ENCODE data around the gene SENP2. TPM values are rescaled to one million over a fixed set of nuclear protein-coding genes. Genes with fewer than 3 reads are reported as not detected.
"Not testable (repeated sequence)": the region's sequence is repeated elsewhere in the genome, so short reads cannot be mapped to it uniquely, and the experiment has no call there.

Gene SENP2
- total and polyA plus RNA-seq, 10 donors = 4.8 to 40.0 (median 23.9) TPM

DNA sequence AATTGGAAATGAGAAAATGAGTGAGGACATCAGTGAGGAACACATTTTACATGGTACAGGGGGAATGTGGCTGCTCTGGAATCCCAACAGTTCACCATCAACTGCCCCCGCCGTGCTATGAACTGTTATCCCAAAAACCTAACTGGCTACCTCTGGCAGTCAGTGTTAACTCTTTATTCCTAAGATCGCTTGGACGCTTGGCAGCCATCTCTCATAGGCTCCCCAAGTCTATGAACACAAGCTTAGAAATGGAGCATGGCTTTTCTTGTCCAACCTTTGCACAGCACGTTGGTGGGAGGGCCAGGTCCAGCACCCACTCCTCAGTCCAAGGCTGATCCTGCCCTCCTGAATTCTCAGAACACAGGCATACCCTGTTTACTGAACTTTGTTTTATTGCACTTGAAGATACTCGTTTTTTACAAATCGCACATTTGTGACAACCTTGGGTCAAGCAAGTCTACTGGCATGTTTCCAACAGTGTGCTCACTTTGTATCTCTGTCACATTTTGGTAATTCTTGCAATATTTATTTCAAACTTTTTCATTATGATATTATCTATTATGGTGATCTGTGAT lies 53.6 kb downstream of the SENP2 start:
- no peak overlapping the region for H3K4me3 ChIP-seq
- no peaks in the 10 kb centered on the region for H3K27me3 ChIP-seq (replicated peaks in 1 of 7)
- WGBS, 5 donors = 63 to 86% (median 82%) methylated on average over 7 of the region's 7 CpGs
- intact Hi-C loops (cut with DNase I; ENCODE audit: low total_unique reads) = no loop called here
- no peak for DNase-seq
- no peaks in the 10 kb centered on the region for H3K4me1 ChIP-seq
- H3K9me3 ChIP-seq = no peaks in the 10 kb centered on the region
- TF ChIP-seq POLR2AphosphoS5 (IDR thresholded peaks at IDR 0.05) = no peak
- TF ChIP-seq POLR2A (IDR thresholded peaks at IDR 0.05) = no peak
- TF ChIP-seq, protein P1, sequence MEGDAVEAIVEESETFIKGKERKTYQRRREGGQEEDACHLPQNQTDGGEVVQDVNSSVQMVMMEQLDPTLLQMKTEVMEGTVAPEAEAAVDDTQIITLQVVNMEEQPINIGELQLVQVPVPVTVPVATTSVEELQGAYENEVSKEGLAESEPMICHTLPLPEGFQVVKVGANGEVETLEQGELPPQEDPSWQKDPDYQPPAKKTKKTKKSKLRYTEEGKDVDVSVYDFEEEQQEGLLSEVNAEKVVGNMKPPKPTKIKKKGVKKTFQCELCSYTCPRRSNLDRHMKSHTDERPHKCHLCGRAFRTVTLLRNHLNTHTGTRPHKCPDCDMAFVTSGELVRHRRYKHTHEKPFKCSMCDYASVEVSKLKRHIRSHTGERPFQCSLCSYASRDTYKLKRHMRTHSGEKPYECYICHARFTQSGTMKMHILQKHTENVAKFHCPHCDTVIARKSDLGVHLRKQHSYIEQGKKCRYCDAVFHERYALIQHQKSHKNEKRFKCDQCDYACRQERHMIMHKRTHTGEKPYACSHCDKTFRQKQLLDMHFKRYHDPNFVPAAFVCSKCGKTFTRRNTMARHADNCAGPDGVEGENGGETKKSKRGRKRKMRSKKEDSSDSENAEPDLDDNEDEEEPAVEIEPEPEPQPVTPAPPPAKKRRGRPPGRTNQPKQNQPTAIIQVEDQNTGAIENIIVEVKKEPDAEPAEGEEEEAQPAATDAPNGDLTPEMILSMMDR (IDR thresholded peaks at IDR 0.05 in 8 of 11, conservative IDR thresholded peaks at IDR 0.05 in 3 of 11) = no peak
- no peak overlapping the region for H3K27ac ChIP-seq
- peaks cover 0 to 3% (median 0%) of the 10 kb centered on the region in 6 donors for H3K36me3 ChIP-seq

DNA sequence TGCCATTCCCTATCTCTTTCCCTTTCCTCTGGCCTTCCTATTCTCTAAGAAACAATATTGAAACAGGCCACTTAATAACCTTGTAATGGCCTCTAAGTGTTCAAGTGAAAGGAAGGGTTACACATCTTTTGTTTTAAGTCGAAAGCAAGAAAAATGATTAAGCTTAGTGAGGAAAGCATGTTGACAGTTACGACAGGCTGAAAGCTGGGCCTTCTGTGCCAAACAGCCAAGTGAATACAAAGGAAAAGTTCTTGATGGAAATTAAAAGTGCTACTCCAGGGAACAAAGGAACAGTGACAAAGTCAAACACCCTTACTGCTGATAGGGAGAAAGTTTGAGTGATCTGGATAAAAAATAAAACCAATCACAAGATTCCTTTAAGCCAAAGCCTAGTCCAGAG lies 54.2 kb downstream of the SENP2 start:
- H3K27ac ChIP-seq = no peak overlapping the region
- 60 to 82% (median 78%) methylated on average over 2 of the region's 2 CpGs for WGBS, 5 donors
- TF ChIP-seq, protein P1 (IDR thresholded peaks at IDR 0.05 in 8 of 11, conservative IDR thresholded peaks at IDR 0.05 in 3 of 11) = no peak
- no peak for TF ChIP-seq POLR2AphosphoS5 (IDR thresholded peaks at IDR 0.05)
- TF ChIP-seq POLR2A (IDR thresholded peaks at IDR 0.05) = no peak
- H3K4me3 ChIP-seq = no peak overlapping the region
- no peak for DNase-seq
- H3K4me1 ChIP-seq = no peaks in the 10 kb centered on the region
- H3K36me3 ChIP-seq = peaks cover 0 to 8% (median 0%) of the 10 kb centered on the region in 6 donors
- H3K9me3 ChIP-seq = no peaks in the 10 kb centered on the region
- intact Hi-C loops (cut with DNase I; ENCODE audit: low total_unique reads) = no loop called here
- H3K27me3 ChIP-seq (replicated peaks in 1 of 7) = no peaks in the 10 kb centered on the region

DNA sequence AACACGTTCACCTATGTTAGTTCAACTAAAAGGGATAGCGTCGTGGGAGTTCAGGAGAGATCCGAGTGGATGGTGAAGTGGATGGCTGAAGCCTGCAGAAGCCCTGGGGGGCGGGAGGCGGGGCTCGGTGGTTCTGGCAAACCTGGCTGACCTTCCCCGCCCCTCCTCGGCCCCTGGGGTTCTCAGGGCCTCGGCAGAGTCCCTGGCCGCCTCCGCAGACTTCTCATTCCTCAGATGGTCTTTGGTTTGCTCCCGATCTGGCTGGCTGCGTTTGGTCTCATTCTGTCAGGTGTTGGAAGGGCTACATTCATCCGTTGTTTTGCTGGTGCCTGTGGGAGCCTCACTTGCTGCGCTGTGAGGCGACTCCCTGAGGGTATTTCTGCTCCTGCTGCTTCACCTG lies 59.1 kb downstream of the SENP2 start:
- H3K27me3 ChIP-seq (replicated peaks in 1 of 7); H3K9me3 ChIP-seq; DNase-seq; intact Hi-C loops (cut with DNase I; ENCODE audit: low total_unique reads); H3K4me1 ChIP-seq; H3K27ac ChIP-seq; H3K4me3 ChIP-seq: not testable (repeated sequence)
- WGBS, 5 donors = 87 to 93% (median 91%) methylated on average over 17 of the region's 17 CpGs
- H3K36me3 ChIP-seq = peaks cover 0 to 29% (median 0%) of the 10 kb centered on the region in 6 donors

DNA sequence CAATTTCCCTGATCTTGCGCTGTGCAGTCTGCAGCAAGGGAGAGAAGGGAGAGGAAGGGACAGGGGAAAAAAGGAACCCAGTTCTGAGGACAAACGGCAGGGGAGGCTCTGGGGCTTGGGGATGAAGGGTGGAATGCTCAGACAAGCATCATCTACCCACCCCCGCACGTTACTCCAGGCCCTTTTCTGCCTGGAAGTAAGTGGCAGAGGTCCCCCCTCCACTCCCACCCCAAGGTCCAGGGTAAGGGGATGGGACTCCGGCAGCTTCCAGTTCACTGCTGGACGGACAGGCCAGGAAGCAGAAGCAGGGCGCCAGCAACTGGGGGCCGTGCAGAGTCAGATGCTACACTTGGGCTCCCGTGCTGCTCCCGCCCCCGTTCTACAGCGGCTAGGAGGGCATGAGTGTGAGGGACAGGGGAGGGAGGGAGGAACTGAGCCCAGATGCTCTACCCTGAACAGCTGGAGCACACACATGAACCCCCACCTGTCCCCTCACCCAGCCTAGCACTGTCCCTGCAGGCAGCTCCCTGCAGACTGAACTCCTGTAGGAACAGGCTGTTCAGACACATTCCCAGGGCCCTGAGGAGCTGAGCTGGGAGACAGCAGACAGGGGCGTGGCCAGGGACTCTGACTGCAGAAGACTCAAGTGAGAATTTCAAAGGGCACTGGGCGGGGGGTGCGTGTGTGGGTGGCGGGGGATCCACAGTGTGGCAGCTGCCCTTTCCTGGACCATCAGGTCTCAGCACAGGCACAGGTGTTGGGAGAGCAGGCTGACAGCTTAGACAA lies 59.7 kb downstream of the SENP2 start:
- TF ChIP-seq, protein P1 (IDR thresholded peaks at IDR 0.05 in 8 of 11, conservative IDR thresholded peaks at IDR 0.05 in 3 of 11) = no peak
- TF ChIP-seq POLR2A (IDR thresholded peaks at IDR 0.05) (no peak), POLR2AphosphoS5 (IDR thresholded peaks at IDR 0.05) (no peak)
- H3K4me3 ChIP-seq = no peak overlapping the region
- no peak for DNase-seq
- peaks cover 0 to 8% (median 0%) of the 10 kb centered on the region in 6 donors for H3K4me1 ChIP-seq
- whole genome bisulfite sequencing, 5 donors = 83 to 88% (median 87%) methylated on average over 15 to 16 of the region's 16 CpGs
- no peak overlapping the region for H3K27ac ChIP-seq
- no peaks in the 10 kb centered on the region for H3K9me3 ChIP-seq
- peaks cover 0 to 29% (median 0%) of the 10 kb centered on the region in 6 donors for H3K36me3 ChIP-seq
- H3K27me3 ChIP-seq (replicated peaks in 1 of 7) = no peaks in the 10 kb centered on the region
- intact Hi-C loops (cut with DNase I; ENCODE audit: low total_unique reads) = no loop called here
